Neural cell (in vitro differentiated cells): Measurements from ENCODE around the gene ACTG2.

Experiments used
- CTCF ChIP-seq: fragments of 450-650 bp; IDR thresholded peaks from 2 replicates; pipeline ENCODE4 v1.5.1; 2014; ENCODE audit warnings: antibody characterized with exemption, mild to moderate bottlenecking, moderate library complexity; ENCODE audit not compliant: poor library complexity, severe bottlenecking
- EP300 ChIP-seq: fragments of 450-650 bp; conservative IDR thresholded peaks from 2 replicates; pipeline ENCODE4 v1.6.1; 2014; ENCODE audit warnings: antibody characterized with exemption, mild to moderate bottlenecking, moderate library complexity; ENCODE audit not compliant: poor library complexity, severe bottlenecking
- POLR2AphosphoS5 ChIP-seq: IDR thresholded peaks from 2 replicates; pipeline ENCODE4 v1.6.1; 2012
- RAD21 ChIP-seq: fragments of 450-650 bp; conservative IDR thresholded peaks from 2 replicates; pipeline ENCODE4 v1.6.1; 2014; ENCODE audit warnings: antibody characterized with exemption, mild to moderate bottlenecking, moderate library complexity
- REST ChIP-seq: IDR thresholded peaks from 2 replicates; pipeline ENCODE4 v1.6.1; 2012; ENCODE audit warnings: borderline replicate concordance
- TAF1 ChIP-seq: IDR thresholded peaks from 2 replicates; pipeline ENCODE4 v1.6.1; 2012; ENCODE audit warnings: low read depth

- TF ChIP-seq CTCF (peak; percentile 30), EP300 (no peak), REST (no peak), TAF1 (no peak), RAD21 (peak; percentile 13), POLR2AphosphoS5 (no peak)
Observed at GRCh38 chr2:73851274-73851673, 41.5 kb upstream of the ACTG2 start.
